CD8-positive, alpha-beta memory T cell (primary cell): ENCODE measurements around the gene SMIM24. TPM values are rescaled to one million over a fixed set of nuclear protein-coding genes. Genes with fewer than 3 reads are reported as not detected.
A peak's percentile ranks its signal among the peaks of the same experiment; 100 is the strongest.
"Not testable (repeated sequence)": the region's sequence is repeated elsewhere in the genome, so short reads cannot be mapped to it uniquely, and the experiment has no call there.

Source experiments
- CTCF ChIA-PET: fragments of 350-600 bp; sonication (Branson Sonifier 250); formaldehyde crosslinking; loops from one replicate; lab custom pipeline; 2021; ENCODE audit warnings: antibody characterized with exemption; lab: Charles Lee
- POLR2A ChIA-PET: fragments of 350-600 bp; sonication (Branson Sonifier 250); formaldehyde crosslinking; loops from one replicate; lab custom pipeline; 2021; ENCODE audit warnings: antibody characterized with exemption; lab: Charles Lee
- DNase-seq, 5 donors: peaks; one replicate each; pipeline versions ENCODE4 v3.0.0 to v3.0.0-alpha.2; 2020 to 2022; ENCODE audit warnings: mixed read lengths in 1 of 5
- H3K27ac ChIP-seq: one replicate; pipeline ENCODE4 v1.7.0; 2013; ENCODE audit warnings: low read depth, mild to moderate bottlenecking, low read length, moderate library complexity
- H3K27me3 ChIP-seq: 2 replicates; pipeline ENCODE4 v1.7.0; 2013; ENCODE audit warnings: low read length, mild to moderate bottlenecking; ENCODE audit not compliant: insufficient read depth, poor library complexity, severe bottlenecking
- H3K36me3 ChIP-seq: 2 replicates; pipeline ENCODE4 v1.7.0; 2013; ENCODE audit warnings: mild to moderate bottlenecking, low read length, moderate library complexity; ENCODE audit not compliant: insufficient read depth
- H3K4me1 ChIP-seq: 2 replicates; pipeline ENCODE4 v1.7.0; 2013; ENCODE audit warnings: mild to moderate bottlenecking, low read length, moderate library complexity; ENCODE audit not compliant: insufficient read depth
- H3K4me3 ChIP-seq: 2 replicates; pipeline ENCODE4 v1.7.0; 2013; ENCODE audit warnings: mild to moderate bottlenecking, low read length
- H3K9me3 ChIP-seq: 2 replicates; pipeline ENCODE4 v1.7.0; 2013; ENCODE audit warnings: mild to moderate bottlenecking, low read length
- H3K27ac Mint-ChIP-seq, 8 donors: one replicate each; pipeline ENCODE4 v1.8.0; 2020 to 2021; ENCODE audit warnings: mixed read lengths in 8 of 8, mild to moderate bottlenecking in 6 of 8, inconsistent platforms in 3 of 8, moderate library complexity in 3 of 8
- H3K27me3 Mint-ChIP-seq, 2 donors: one replicate each; pipeline ENCODE4 v1.8.0; 2020 to 2021; ENCODE audit warnings: mixed read lengths in 2 of 2, mild to moderate bottlenecking in 1 of 2, moderate library complexity in 1 of 2
- H3K36me3 Mint-ChIP-seq, 3 donors: one replicate each; pipeline ENCODE4 v1.8.0; 2020 to 2021; ENCODE audit warnings: mixed read lengths in 3 of 3, inconsistent platforms in 1 of 3, mild to moderate bottlenecking in 1 of 3
- H3K4me1 Mint-ChIP-seq, 3 donors: one replicate each; pipeline ENCODE4 v1.8.0; 2020 to 2021; ENCODE audit warnings: mixed read lengths in 3 of 3, inconsistent platforms in 1 of 3, mild to moderate bottlenecking in 1 of 3
- H3K4me3 Mint-ChIP-seq, 7 donors: one replicate each; pipeline ENCODE4 v1.8.0; 2020 to 2021; ENCODE audit warnings: mixed read lengths in 7 of 7, mild to moderate bottlenecking in 6 of 7, moderate library complexity in 4 of 7, inconsistent platforms in 2 of 7
- H3K9me3 Mint-ChIP-seq, 5 donors: one replicate each; pipeline ENCODE4 v1.8.0; 2020 to 2022; ENCODE audit warnings: mixed read lengths in 5 of 5, mild to moderate bottlenecking in 3 of 5, moderate library complexity in 2 of 5, inconsistent platforms in 1 of 5
- polyA plus RNA-seq: library from polyadenylated mRNA; unstranded; fragments of 300-500 nt; fragmentation: Illumina TruSeq; gene quantifications from one replicate; pipeline ENCODE4 v1.2.3, GENCODE V29; 2021
- total RNA-seq, 2 experiments: library from RNA; stranded (reverse); gene quantifications; one replicate each; pipeline ENCODE4 v1.2.3, GENCODE V29; 2021

Gene SMIM24
- total and polyA plus RNA-seq, 3 experiments from 2014 or later = 0.66 TPM; not detected in 2

DNA sequence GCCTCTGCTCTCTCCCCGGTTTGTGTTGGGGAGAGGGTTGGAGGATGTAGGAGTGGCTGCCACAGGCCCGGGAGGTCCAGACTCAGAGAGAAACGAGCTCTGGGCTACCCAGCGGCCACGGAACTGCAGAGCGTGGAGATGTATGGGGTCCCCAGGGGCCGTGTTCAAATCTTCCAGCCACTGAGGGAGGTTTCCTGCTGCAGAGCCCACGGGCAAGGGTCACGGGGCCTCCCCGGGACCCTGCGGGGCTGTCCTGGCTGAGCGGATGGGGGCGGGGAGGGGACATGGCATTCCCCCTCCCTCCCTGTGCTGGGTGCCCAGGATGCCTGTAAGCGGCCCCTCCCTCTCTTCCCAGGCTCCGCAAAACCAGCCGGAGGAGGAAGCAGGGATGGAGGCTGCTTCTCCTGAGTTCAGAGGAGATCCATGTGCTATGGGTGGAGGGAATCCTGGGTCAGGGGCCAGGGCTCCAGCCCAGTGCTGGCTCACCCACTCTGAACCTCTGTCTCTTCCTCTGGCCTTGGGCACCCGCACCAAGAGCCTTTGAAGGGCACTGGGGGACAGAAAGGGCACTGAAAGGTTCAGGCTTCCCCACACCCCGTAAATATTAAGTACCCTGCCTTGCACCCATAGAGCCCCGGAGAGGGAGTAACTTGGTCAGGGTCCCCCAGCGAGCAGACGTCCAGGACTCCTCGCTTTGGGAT lies 22.6 kb downstream of the SMIM24 start:
- no peaks in the 10 kb centered on the region for H3K9me3 Mint-ChIP-seq
- ChIA-PET CTCF (no interaction called here), POLR2A (no interaction called here)
- no peak for DNase-seq
- Histone ChIP-seq H3K9me3 (no peaks in the 10 kb centered on the region), H3K4me3 (no peak overlapping the region), H3K27me3 (no peaks in the 10 kb centered on the region), H3K36me3 (peaks cover 3% of the 10 kb centered on the region), H3K4me1 (no peaks in the 10 kb centered on the region), H3K27ac (no peak overlapping the region)
- no peak overlapping the region for H3K4me3 Mint-ChIP-seq
- H3K4me1 Mint-ChIP-seq = peaks cover 0 to 3% (median 0%) of the 10 kb centered on the region in 3 donors
- no peaks in the 10 kb centered on the region for H3K27me3 Mint-ChIP-seq
- H3K36me3 Mint-ChIP-seq = peaks cover 0 to 26% (median under 1%) of the 10 kb centered on the region in 3 donors
- H3K27ac Mint-ChIP-seq = no peak overlapping the region

GRCh38 chr19:3456925-3457527 lies 23.3 kb downstream of the SMIM24 start:
- Histone ChIP-seq H3K9me3 (no peaks in the 10 kb centered on the region), H3K27ac (no peak overlapping the region), H3K4me3 (no peak overlapping the region), H3K4me1 (no peaks in the 10 kb centered on the region), H3K27me3 (no peaks in the 10 kb centered on the region), H3K36me3 (peaks cover 3% of the 10 kb centered on the region)
- Mint-ChIP-seq H3K36me3 (peaks cover 0 to 30% (median 0%) of the 10 kb centered on the region in 3 donors), H3K27me3 (no peaks in the 10 kb centered on the region), H3K4me1 (peaks cover 0 to 3% (median 0%) of the 10 kb centered on the region in 3 donors), H3K9me3 (no peaks in the 10 kb centered on the region), H3K27ac (peak overlapping the region in 1 of 8 donors; percentile 66), H3K4me3 (no peak overlapping the region)
- CTCF ChIA-PET = no interaction called here
- no peak for DNase-seq
- POLR2A ChIA-PET = no interaction called here

DNA sequence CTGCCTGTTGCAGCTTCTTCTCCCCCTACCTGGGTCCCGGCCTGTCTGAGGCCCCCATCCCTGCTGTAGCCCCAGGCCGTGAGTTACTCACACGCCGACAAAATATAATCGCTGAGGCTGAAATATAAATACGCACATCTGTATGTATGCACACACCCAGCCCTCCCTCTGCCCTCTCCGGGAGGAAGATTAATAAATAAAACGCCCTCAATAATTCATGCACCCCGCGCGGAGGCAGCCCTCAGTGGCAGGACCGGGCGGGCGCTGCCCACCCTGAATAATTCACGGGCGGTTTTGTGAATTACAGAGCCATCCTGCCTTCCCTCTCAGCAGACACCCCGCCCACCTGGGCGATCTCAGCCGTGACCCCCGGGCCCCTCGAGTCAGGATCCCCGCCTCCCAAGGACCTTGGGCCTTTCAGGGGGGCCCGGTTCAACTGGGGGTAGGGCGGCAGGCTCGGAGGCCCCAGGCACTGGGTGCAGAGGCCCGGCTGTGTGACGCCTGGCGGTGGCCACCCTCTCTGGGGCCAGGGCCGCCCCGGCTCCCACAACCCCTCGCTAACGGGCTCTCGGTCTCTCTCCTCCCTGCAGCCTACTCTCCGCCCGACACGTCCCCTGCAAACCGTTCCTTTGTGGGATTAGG lies 24.2 kb downstream of the SMIM24 start:
- ChIA-PET POLR2A (no interaction called here), CTCF (no interaction called here)
- Histone ChIP-seq H3K36me3 (peaks cover 3% of the 10 kb centered on the region), H3K4me1 (no peaks in the 10 kb centered on the region), H3K4me3 (no peak overlapping the region), H3K9me3 (no peaks in the 10 kb centered on the region), H3K27ac (no peak overlapping the region), H3K27me3 (no peaks in the 10 kb centered on the region)
- Mint-ChIP-seq H3K27ac (no peak overlapping the region), H3K27me3 (no peaks in the 10 kb centered on the region), H3K4me1 (peaks cover 0 to 3% (median 0%) of the 10 kb centered on the region in 3 donors), H3K4me3 (no peak overlapping the region), H3K9me3 (no peaks in the 10 kb centered on the region), H3K36me3 (peaks cover under 1 to 33% (median under 1%) of the 10 kb centered on the region in 3 donors)
- no peak for DNase-seq

DNA sequence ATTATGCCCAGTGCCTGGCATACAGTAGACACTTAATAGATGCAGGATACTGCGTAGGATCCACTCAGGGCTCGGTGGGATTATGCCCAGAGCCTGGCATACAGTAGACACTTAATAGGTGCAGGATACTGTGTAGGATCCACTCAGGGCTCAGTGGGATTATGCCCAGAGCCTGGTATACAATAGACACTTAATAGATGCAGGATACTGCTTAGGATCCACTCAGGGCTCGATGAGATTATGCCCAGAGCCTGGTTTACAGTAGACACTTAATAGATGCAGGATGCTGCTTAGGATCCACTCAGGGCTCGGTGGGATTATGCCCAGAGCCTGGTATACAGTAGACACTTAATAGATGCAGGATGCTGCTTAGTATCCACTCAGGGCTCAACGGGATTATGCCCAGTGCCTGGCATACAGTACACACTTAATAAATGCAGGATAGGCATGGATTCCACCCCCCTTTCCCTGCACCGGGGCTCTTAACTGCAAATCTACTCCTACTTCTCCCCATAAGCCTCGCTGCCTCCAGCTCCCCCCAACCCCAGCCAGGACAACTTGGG lies 24.9 kb downstream of the SMIM24 start:
- no peak overlapping the region for H3K4me3 ChIP-seq
- Mint-ChIP-seq H3K36me3 (peaks cover 3 to 39% (median 3%) of the 10 kb centered on the region in 3 donors), H3K4me3 (no peak overlapping the region), H3K27ac (peak overlapping the region in 1 of 8 donors; percentile 50), H3K4me1 (peaks cover 0 to 3% (median 0%) of the 10 kb centered on the region in 3 donors), H3K9me3 (no peaks in the 10 kb centered on the region), H3K27me3 (no peaks in the 10 kb centered on the region)
- no peak for DNase-seq
- no peaks in the 10 kb centered on the region for H3K4me1 ChIP-seq
- ChIA-PET CTCF (no interaction called here), POLR2A (no interaction called here)
- H3K9me3 ChIP-seq = no peaks in the 10 kb centered on the region
- H3K27me3 ChIP-seq = no peaks in the 10 kb centered on the region
- no peak overlapping the region for H3K27ac ChIP-seq
- peaks cover 9% of the 10 kb centered on the region for H3K36me3 ChIP-seq

- POLR2A ChIA-PET = no interaction called here
- no peaks in the 10 kb centered on the region for H3K4me1 ChIP-seq
- CTCF ChIA-PET = no interaction called here
- no peak overlapping the region for H3K27ac ChIP-seq
- H3K27me3 ChIP-seq = no peaks in the 10 kb centered on the region
- no peak overlapping the region for H3K4me3 Mint-ChIP-seq
- no peaks in the 10 kb centered on the region for H3K9me3 ChIP-seq
- DNase-seq = no peak
- H3K9me3 Mint-ChIP-seq = no peaks in the 10 kb centered on the region
- no peaks in the 10 kb centered on the region for H3K27me3 Mint-ChIP-seq
- H3K4me3 ChIP-seq = no peak overlapping the region
- H3K27ac Mint-ChIP-seq = no peak overlapping the region
- peaks cover 3 to 39% (median 3%) of the 10 kb centered on the region in 3 donors for H3K36me3 Mint-ChIP-seq
- peaks cover 0 to 3% (median 0%) of the 10 kb centered on the region in 3 donors for H3K4me1 Mint-ChIP-seq
- H3K36me3 ChIP-seq = peaks cover 9% of the 10 kb centered on the region
Observed at GRCh38 chr19:3454656-3455392, 25.5 kb downstream of the SMIM24 start.

GRCh38 chr19:3453840-3454239 lies 26.5 kb downstream of the SMIM24 start:
- no peaks in the 10 kb centered on the region for H3K9me3 ChIP-seq
- ChIA-PET POLR2A (no interaction called here), CTCF (no interaction called here)
- no peaks in the 10 kb centered on the region for H3K27me3 ChIP-seq
- H3K36me3 ChIP-seq = peaks cover 9% of the 10 kb centered on the region
- no peak overlapping the region for H3K4me3 ChIP-seq
- no peaks in the 10 kb centered on the region for H3K27me3 Mint-ChIP-seq
- H3K4me1 ChIP-seq = no peaks in the 10 kb centered on the region
- H3K9me3 Mint-ChIP-seq = no peaks in the 10 kb centered on the region
- H3K27ac Mint-ChIP-seq = no peak overlapping the region
- no peak overlapping the region for H3K27ac ChIP-seq
- H3K4me1 Mint-ChIP-seq = no peaks in the 10 kb centered on the region
- peaks cover 3 to 41% (median 3%) of the 10 kb centered on the region in 3 donors for H3K36me3 Mint-ChIP-seq
- no peak for DNase-seq
- H3K4me3 Mint-ChIP-seq = no peak overlapping the region

DNA sequence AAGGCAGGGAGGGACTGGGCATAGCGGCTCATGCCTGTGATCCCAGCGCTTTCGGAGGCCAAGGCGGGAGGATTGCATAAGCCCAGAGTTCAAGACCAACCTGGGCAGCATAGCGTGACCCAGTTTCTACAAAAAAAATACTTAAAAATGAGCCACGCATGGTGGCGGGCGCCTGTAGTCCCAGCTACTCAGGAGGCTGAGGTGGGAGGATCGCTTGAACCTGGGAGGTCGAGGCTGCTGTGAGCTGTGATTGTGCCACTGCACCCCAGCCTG lies 27.4 kb downstream of the SMIM24 start:
- H3K4me3 Mint-ChIP-seq, CTCF ChIA-PET, H3K27me3 Mint-ChIP-seq, H3K4me1 Mint-ChIP-seq, H3K27ac ChIP-seq, H3K9me3 Mint-ChIP-seq, H3K27me3 ChIP-seq, H3K4me1 ChIP-seq, H3K9me3 ChIP-seq, H3K27ac Mint-ChIP-seq, H3K36me3 ChIP-seq, POLR2A ChIA-PET, DNase-seq, H3K4me3 ChIP-seq: not testable (repeated sequence)
- peaks cover 3 to 41% (median 3%) of the 10 kb centered on the region in 3 donors for H3K36me3 Mint-ChIP-seq
